Panc1 (cell line): ENCODE measurements around the gene ZNF462.

Experiments
- POLR2AphosphoS5 ChIP-seq: IDR thresholded peaks from 2 replicates; pipeline ENCODE4 v1.6.1; 2012; ENCODE audit warnings: mild to moderate bottlenecking, low read depth, low read length, moderate library complexity
- TCF7L2 ChIP-seq: IDR thresholded peaks from 2 replicates; pipeline ENCODE4 v1.6.1; 2011; ENCODE audit warnings: mild to moderate bottlenecking, low read depth, low read length, inconsistent platforms
- TF ChIP-seq, protein P1 (sequence below): fragments of 450-650 bp; IDR thresholded peaks from 2 replicates; pipeline ENCODE4 v1.5.1; 2017; ENCODE audit warnings: mild to moderate bottlenecking

- TF ChIP-seq, protein P1, sequence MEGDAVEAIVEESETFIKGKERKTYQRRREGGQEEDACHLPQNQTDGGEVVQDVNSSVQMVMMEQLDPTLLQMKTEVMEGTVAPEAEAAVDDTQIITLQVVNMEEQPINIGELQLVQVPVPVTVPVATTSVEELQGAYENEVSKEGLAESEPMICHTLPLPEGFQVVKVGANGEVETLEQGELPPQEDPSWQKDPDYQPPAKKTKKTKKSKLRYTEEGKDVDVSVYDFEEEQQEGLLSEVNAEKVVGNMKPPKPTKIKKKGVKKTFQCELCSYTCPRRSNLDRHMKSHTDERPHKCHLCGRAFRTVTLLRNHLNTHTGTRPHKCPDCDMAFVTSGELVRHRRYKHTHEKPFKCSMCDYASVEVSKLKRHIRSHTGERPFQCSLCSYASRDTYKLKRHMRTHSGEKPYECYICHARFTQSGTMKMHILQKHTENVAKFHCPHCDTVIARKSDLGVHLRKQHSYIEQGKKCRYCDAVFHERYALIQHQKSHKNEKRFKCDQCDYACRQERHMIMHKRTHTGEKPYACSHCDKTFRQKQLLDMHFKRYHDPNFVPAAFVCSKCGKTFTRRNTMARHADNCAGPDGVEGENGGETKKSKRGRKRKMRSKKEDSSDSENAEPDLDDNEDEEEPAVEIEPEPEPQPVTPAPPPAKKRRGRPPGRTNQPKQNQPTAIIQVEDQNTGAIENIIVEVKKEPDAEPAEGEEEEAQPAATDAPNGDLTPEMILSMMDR, result no peak
- TF ChIP-seq POLR2AphosphoS5 (no peak), TCF7L2 (no peak)
Observed at GRCh38 chr9:107016383-107016782, 153.4 kb downstream of the ZNF462 start.
